Lower lobe of right lung (tissue), 2 donors: Measurements from ENCODE around the gene PAXIP1. TPM values are rescaled to one million over a fixed set of nuclear protein-coding genes. Genes with fewer than 3 reads are reported as not detected.

ENCODE experiments used
- ATAC-seq, 2 donors: fragments of 200-7000 bp; cut with Tn5 transposase; one replicate each; pipeline ENCODE4 v1.9.1; 2020 to 2022; ENCODE audit warnings: mild to moderate bottlenecking in 2 of 2, moderate library complexity in 2 of 2
- DNase-seq: peaks from one replicate; pipeline ENCODE4 v3.0.0-alpha.2; 2020
- H3K27ac ChIP-seq: fragments of 200-600 bp; one replicate; pipeline ENCODE4 v1.8.0; 2022
- H3K27me3 ChIP-seq: fragments of 200-600 bp; one replicate; pipeline ENCODE4 v1.8.0; 2022; ENCODE audit warnings: low read depth
- H3K36me3 ChIP-seq: fragments of 200-600 bp; one replicate; pipeline ENCODE4 v1.8.0; 2022; ENCODE audit warnings: mild to moderate bottlenecking
- H3K4me1 ChIP-seq: fragments of 200-600 bp; one replicate; pipeline ENCODE4 v1.8.0; 2022
- H3K4me3 ChIP-seq: fragments of 200-600 bp; one replicate; pipeline ENCODE4 v1.8.0; 2022; ENCODE audit warnings: mild to moderate bottlenecking
- H3K9me3 ChIP-seq: fragments of 200-600 bp; one replicate; pipeline ENCODE4 v1.8.0; 2022
- intact Hi-C: fragments of 100-400 bp; cut with DNase I; formaldehyde crosslinking; loops from one replicate; pipeline ENCODE4 v1.11.0; 2022
- total RNA-seq: library from RNA; stranded (reverse); fragmentation: NEBNext Ultra II Directional; extraction: Animal tissue kit (Norgen Biotek cat#: 25700); gene quantifications from one replicate; pipeline ENCODE4 v1.2.1, GENCODE V29; 2021
- TF ChIP-seq, protein P1 (sequence below): fragments of 200-600 bp; IDR thresholded peaks from one replicate; pipeline ENCODE4 v1.8.0; 2022; ENCODE audit warnings: antibody characterized with exemption, mild to moderate bottlenecking
- donor health status: DM: no; HTN: yes; CAD: no; lungs with severe emphysema.

PAXIP1 gene
- total RNA-seq, 1 donor from 2014 or later = 9.5 TPM

DNA sequence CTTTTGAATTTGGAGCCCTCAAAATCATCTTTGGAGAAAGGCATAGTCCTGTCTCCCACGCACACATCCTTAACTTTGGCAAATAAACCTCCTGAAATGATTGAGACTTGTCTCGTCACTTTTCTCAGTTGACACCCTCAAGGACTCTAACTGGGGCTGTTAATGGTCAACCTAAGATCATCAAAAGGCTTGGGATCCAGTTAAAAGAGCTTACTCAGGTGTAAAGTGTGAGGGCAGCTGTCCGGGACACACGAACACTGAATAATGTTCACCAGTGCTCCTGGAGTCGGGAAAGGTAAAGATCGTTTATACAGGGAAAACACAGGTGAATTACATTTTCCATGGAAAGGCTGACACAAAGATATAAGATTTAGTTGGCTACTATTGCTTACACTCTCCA is 84.7 kb downstream of the PAXIP1 start:
- H3K27me3 ChIP-seq = peaks cover 20% of the 10 kb centered on the region
- TF ChIP-seq, protein P1, sequence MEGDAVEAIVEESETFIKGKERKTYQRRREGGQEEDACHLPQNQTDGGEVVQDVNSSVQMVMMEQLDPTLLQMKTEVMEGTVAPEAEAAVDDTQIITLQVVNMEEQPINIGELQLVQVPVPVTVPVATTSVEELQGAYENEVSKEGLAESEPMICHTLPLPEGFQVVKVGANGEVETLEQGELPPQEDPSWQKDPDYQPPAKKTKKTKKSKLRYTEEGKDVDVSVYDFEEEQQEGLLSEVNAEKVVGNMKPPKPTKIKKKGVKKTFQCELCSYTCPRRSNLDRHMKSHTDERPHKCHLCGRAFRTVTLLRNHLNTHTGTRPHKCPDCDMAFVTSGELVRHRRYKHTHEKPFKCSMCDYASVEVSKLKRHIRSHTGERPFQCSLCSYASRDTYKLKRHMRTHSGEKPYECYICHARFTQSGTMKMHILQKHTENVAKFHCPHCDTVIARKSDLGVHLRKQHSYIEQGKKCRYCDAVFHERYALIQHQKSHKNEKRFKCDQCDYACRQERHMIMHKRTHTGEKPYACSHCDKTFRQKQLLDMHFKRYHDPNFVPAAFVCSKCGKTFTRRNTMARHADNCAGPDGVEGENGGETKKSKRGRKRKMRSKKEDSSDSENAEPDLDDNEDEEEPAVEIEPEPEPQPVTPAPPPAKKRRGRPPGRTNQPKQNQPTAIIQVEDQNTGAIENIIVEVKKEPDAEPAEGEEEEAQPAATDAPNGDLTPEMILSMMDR = no peak
- DNase-seq (no peak), ATAC-seq (no peak)
- intact Hi-C loops = no loop called here
- H3K27ac ChIP-seq = no peak overlapping the region
- no peaks in the 10 kb centered on the region for H3K9me3 ChIP-seq
- H3K4me3 ChIP-seq = no peak overlapping the region
- H3K36me3 ChIP-seq = no peaks in the 10 kb centered on the region
- peaks cover 10% of the 10 kb centered on the region for H3K4me1 ChIP-seq

DNA sequence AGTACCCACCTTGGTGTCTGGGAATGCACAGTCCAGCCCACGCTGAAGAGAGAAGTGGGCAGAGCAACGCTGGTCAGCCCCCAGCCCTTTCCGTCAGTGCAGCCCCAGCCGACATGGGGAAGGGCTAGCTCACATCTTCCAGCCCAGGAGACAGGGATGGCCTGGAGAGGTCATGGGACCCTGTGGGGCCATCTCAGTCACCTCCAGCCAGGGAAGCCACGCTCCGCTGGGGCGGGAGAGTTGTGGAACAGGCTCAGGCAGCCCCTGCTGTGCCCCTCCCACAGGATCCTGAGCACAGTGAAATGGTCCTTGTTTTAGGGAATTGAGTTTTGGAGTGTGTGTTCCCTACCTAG is 85.1 kb downstream of the PAXIP1 start:
- intact Hi-C loops = no loop called here
- Histone ChIP-seq H3K9me3 (no peaks in the 10 kb centered on the region), H3K36me3 (no peaks in the 10 kb centered on the region), H3K27me3 (peaks cover 20% of the 10 kb centered on the region), H3K4me1 (peaks cover 10% of the 10 kb centered on the region), H3K27ac (no peak overlapping the region), H3K4me3 (no peak overlapping the region)
- TF ChIP-seq, protein P1 = no peak
- ATAC-seq (no peak), DNase-seq (no peak)

DNA sequence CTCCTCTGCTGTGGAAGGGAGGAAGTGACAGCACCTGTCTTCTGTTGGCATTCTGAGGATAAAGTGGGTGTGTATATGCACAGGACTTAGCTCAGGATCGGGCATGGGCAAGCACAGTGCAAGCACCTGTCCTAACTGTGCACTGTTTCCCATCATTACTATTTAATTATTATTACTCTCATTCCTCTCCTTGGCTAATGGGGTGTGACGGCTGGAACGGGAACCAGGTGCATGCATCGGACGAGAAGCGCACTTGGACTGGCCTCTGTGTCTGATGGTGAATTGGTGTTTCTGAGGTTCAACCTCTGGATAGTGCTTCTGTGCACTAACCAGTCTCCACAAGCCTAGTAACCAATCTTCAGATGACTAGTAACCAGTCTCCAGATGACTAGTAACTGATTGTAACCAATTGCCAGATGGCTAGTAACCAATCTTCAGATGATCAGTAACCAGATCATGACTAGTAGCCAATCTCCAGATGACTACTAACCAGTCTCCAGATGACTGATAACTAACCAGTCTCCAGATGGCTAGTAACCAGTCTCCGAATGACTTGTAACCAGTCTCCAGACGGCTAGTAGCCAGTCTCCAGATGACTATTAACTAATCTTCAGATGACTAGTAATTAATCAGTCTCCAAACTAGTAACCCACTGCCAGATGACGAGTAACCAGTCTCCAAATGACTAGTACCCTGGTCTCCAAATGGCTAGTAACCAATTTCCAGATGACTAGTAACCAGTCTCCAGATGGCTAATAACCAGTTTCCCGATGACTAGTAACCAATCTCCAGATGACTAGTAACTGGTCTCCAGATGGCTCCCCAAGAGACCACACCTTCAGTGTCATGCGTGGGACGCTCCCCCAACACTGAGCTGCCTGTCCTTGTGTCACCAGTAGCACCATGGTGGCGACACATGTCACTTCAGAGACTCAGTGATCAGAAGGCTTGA is 85.8 kb downstream of the PAXIP1 start:
- no peaks in the 10 kb centered on the region for H3K36me3 ChIP-seq
- H3K27ac ChIP-seq = no peak overlapping the region
- TF ChIP-seq, protein P1 = no peak
- intact Hi-C loops = no loop called here
- H3K9me3 ChIP-seq = no peaks in the 10 kb centered on the region
- peaks cover 10% of the 10 kb centered on the region for H3K4me1 ChIP-seq
- ATAC-seq = no peak
- DNase-seq = no peak
- H3K27me3 ChIP-seq = peaks cover 20% of the 10 kb centered on the region
- H3K4me3 ChIP-seq = no peak overlapping the region

DNA sequence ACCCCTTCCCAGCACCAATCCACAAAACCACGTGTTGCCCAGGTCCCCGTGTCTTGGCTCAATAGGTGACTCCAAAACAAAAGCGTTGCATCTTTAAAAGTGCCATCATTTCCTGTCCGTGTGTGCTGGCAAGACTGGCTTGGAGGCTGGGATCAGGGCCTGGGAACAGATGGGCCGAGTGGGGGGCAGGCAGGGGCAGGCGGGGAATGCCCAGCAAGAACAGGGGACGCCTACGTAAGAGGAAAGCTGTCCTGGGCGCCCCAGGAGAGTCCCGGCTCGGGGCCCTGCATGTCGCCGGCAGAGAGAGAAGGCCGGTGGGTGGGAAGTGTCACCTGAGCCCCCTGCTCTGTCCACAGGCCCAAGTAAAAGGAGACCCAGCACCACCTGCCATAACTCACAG is 86.5 kb downstream of the PAXIP1 start:
- TF ChIP-seq, protein P1 = no peak
- intact Hi-C loops = no loop called here
- H3K4me3 ChIP-seq = no peak overlapping the region
- peaks cover 20% of the 10 kb centered on the region for H3K27me3 ChIP-seq
- H3K9me3 ChIP-seq = no peaks in the 10 kb centered on the region
- H3K36me3 ChIP-seq = no peaks in the 10 kb centered on the region
- no peak for DNase-seq
- H3K4me1 ChIP-seq = peaks cover 10% of the 10 kb centered on the region
- ATAC-seq = no peak
- no peak overlapping the region for H3K27ac ChIP-seq

DNA sequence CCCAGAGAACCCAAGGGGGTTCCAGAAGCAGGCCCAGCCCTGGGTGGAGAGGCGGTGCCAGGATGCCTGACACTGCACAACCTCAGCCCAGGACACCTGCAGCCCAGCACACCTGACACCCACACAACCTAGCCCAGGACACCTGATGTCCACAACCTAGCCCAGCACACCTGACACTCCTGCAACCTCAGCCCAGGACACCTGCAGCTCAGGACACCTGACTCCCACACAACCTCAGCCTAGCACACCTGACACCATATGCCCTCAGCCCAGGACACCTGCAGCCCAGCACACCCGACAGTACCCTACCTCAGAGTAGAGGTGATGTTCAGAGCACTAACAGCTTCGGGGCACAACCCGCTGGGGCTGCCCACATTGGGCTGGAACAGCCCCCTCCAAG is 87.3 kb downstream of the PAXIP1 start:
- no peak for DNase-seq

More for the DNA sequence above, 87.3 kb downstream of the PAXIP1 start:
- Histone ChIP-seq H3K36me3 (no peaks in the 10 kb centered on the region), H3K9me3 (no peaks in the 10 kb centered on the region), H3K27me3 (peaks cover 20% of the 10 kb centered on the region), H3K4me1 (peaks cover 10% of the 10 kb centered on the region), H3K4me3 (no peak overlapping the region), H3K27ac (no peak overlapping the region)
- TF ChIP-seq, protein P1 = no peak
- intact Hi-C loops = no loop called here
- no peak for ATAC-seq
